ENCODE results near the gene NDUFC2.

DNA sequence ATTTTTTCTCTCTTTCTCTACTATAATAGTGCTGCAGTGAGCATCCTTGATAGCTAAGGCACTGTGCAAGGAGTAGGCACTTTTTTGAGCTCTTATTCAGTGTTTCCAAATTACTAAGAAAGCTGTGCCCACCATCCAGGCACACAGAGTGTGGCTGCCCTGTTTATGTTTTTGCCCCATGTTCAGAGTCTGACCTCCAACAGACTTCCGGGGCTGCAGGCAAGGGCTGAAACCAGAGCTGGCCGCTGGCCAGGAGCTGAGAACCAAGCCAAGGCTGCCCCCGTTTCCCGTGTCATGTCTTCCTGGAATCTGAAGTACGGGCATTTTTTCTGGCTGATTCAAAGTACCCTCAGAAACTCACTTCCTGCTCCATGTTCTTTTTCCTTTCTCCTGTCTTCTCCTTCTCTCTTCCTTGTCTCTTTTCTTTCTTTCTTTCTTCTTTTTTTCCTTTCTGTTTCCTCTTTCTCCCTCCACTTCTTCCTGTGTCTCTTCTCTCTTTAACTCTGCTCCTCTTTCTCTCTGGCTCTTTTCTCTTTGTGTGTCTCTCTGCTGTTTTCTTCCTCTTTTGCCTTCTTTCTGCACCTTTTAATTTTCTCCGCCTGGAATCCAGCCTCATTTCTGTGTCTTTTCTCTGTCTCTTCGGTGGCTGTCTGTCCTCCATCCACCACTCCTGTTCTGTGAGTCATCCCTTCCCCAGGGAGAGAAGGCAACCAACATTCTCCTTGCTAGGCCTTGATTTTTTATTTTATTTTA is 39.6 kb downstream of the NDUFC2 start:
- TF ChIP-seq, protein P1, sequence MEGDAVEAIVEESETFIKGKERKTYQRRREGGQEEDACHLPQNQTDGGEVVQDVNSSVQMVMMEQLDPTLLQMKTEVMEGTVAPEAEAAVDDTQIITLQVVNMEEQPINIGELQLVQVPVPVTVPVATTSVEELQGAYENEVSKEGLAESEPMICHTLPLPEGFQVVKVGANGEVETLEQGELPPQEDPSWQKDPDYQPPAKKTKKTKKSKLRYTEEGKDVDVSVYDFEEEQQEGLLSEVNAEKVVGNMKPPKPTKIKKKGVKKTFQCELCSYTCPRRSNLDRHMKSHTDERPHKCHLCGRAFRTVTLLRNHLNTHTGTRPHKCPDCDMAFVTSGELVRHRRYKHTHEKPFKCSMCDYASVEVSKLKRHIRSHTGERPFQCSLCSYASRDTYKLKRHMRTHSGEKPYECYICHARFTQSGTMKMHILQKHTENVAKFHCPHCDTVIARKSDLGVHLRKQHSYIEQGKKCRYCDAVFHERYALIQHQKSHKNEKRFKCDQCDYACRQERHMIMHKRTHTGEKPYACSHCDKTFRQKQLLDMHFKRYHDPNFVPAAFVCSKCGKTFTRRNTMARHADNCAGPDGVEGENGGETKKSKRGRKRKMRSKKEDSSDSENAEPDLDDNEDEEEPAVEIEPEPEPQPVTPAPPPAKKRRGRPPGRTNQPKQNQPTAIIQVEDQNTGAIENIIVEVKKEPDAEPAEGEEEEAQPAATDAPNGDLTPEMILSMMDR (IDR thresholded peaks at IDR 0.05) = no peak
- TF ChIP-seq POLR2A (IDR thresholded peaks at IDR 0.05) (no peak), POLR2AphosphoS5 (IDR thresholded peaks at IDR 0.05; ENCODE audit: insufficient read depth in 1 of 2, low read depth in 1 of 2) (peak in 1 of 2 donors; percentile 15)

Measured in vagina (tissue), 2 donors.